ENCODE results near the gene SEPTIN5.

GRCh38 chr22:19757140-19757984 is 43.1 kb downstream of the SEPTIN5 start:
- TF ChIP-seq ATF2 (CRISPR knock-in tag; IDR thresholded peaks at IDR 0.05; ENCODE audit: borderline replicate concordance, low read depth) (no peak), CTCF (IDR thresholded peaks at IDR 0.05) (no peak), TCF7 (CRISPR knock-in tag; IDR thresholded peaks at IDR 0.05; ENCODE audit: low read depth) (no peak), CBFB (CRISPR knock-in tag; IDR thresholded peaks at IDR 0.05; ENCODE audit: low read depth) (no peak), ZBTB43 (CRISPR knock-in tag; IDR thresholded peaks at IDR 0.05) (no peak), E2F1 (CRISPR knock-in tag; IDR thresholded peaks at IDR 0.05) (no peak), ATF3 (CRISPR knock-in tag; conservative IDR thresholded peaks at IDR 0.05) (no peak), AR (CRISPR knock-in tag; IDR thresholded peaks at IDR 0.05) (no peak), ZNF219 (CRISPR knock-in tag; IDR thresholded peaks at IDR 0.05; ENCODE audit: borderline replicate concordance) (no peak), ATF6 (CRISPR knock-in tag; IDR thresholded peaks at IDR 0.05) (no peak), STAT6 (CRISPR knock-in tag; conservative IDR thresholded peaks at IDR 0.05; ENCODE audit: low read depth) (no peak), ATF1 (CRISPR knock-in tag; IDR thresholded peaks at IDR 0.05) (no peak), ZNF263 (CRISPR knock-in tag; IDR thresholded peaks at IDR 0.05; ENCODE audit: low read depth) (no peak), MAX (CRISPR knock-in tag; IDR thresholded peaks at IDR 0.05) (no peak)

Measured in WTC11 (cell line).